Endothelial cell of umbilical vein (primary cell): ENCODE measurements around the gene SUGCT. TPM values are rescaled to one million over a fixed set of nuclear protein-coding genes. Genes with fewer than 3 reads are reported as not detected.

Experiments
- BruUV-seq: library from RNA; stranded (reverse); fragments of 400-500 nt; replicated peaks from 2 replicates; lab custom pipeline; 2021; lab: Mats Ljungman, UMichigan
- CTCF ChIA-PET: fragments of 300-600, 350-600 bp; sonication (Branson Sonifier 250); formaldehyde crosslinking; loops from one replicate; lab custom pipeline; 2021; ENCODE audit warnings: antibody characterized with exemption, inconsistent platforms; lab: Charles Lee
- POLR2A ChIA-PET: fragments of 300-600, 350-600 bp; sonication (Branson Sonifier 250); formaldehyde crosslinking; loops from one replicate; lab custom pipeline; 2021; ENCODE audit warnings: antibody characterized with exemption, inconsistent platforms; lab: Charles Lee
- DNase-seq: peaks from one replicate; pipeline ENCODE4 v3.0.0-alpha.2; 2011; ENCODE audit warnings: low read depth, low spot score
- FAIRE-seq: peaks from 2 replicates; lab custom pipeline; 2011; peaks lifted over from hg19 to GRCh38; lab: Jason Lieb, UNC
- H2AFZ ChIP-seq: 2 replicates; pipeline ENCODE4 v1.6.0; 2012; ENCODE audit warnings: low read depth, low read length, control low read depth, inconsistent platforms
- H3K27ac ChIP-seq: 2 replicates; pipeline ENCODE4 v1.5.1; 2011; ENCODE audit warnings: low read depth, mild to moderate bottlenecking, control low read depth, low read length, moderate library complexity; ENCODE audit not compliant: insufficient read depth
- H3K27me3 ChIP-seq, 2 experiments: 2 replicates each; pipeline versions ENCODE4 v1.6.0 to v1.6.1; 2011; ENCODE audit warnings: low read length in 2 of 2, mixed read lengths in 1 of 2; ENCODE audit not compliant: control insufficient read depth in 2 of 2, insufficient read depth in 2 of 2
- H3K36me3 ChIP-seq, 2 experiments: 2 replicates in 1 of 2; 3 replicates in 1 of 2; pipeline ENCODE4 v1.5.1; 2011; ENCODE audit warnings: low read length in 2 of 2, mild to moderate bottlenecking in 1 of 2, moderate library complexity in 1 of 2; ENCODE audit not compliant: control insufficient read depth in 2 of 2, insufficient read depth in 2 of 2; ENCODE audit errors: extremely low read depth in 1 of 2
- H3K4me1 ChIP-seq: 3 replicates; pipeline ENCODE4 v1.5.1; 2011; ENCODE audit warnings: mild to moderate bottlenecking, low read length; ENCODE audit not compliant: control insufficient read depth, insufficient read depth; ENCODE audit errors: extremely low read depth
- H3K4me2 ChIP-seq: 2 replicates; pipeline ENCODE4 v1.6.1; 2011; ENCODE audit warnings: low read length, control low read depth, mixed read lengths; ENCODE audit not compliant: insufficient read depth
- H3K4me3 ChIP-seq, 3 experiments: fragments of 200-600 bp in 1 of 3; sonication (generic), shearing (Covaris generic) in 1 of 3; replicated peaks in 1 of 3; 2 replicates each; pipeline ENCODE4 v1.5.1; 2011 to 2016; ENCODE audit warnings: control low read depth in 3 of 3, low read length in 3 of 3, mild to moderate bottlenecking in 2 of 3, inconsistent platforms in 1 of 3, low read depth in 1 of 3, moderate library complexity in 1 of 3; ENCODE audit not compliant: insufficient read depth in 1 of 3
- H3K79me2 ChIP-seq: 2 replicates; pipeline ENCODE4 v1.6.0; 2012; ENCODE audit warnings: low read length, inconsistent platforms; ENCODE audit not compliant: control insufficient read depth, insufficient read depth
- H3K9ac ChIP-seq: replicated peaks from 2 replicates; pipeline ENCODE3; 2011; ENCODE audit warnings: low read length, control low read depth; ENCODE audit not compliant: insufficient read depth; ENCODE audit errors: extremely low read depth
- H3K9me1 ChIP-seq: replicated peaks from 3 replicates; pipeline ENCODE4 v1.6.0; 2011; ENCODE audit warnings: mild to moderate bottlenecking, low read length; ENCODE audit not compliant: control insufficient read depth, insufficient read depth; ENCODE audit errors: extremely low read depth
- H3K9me3 ChIP-seq: replicated peaks from 2 replicates; pipeline ENCODE4 v1.5.1; 2012; ENCODE audit warnings: low read length, inconsistent platforms; ENCODE audit not compliant: control insufficient read depth, insufficient read depth
- H4K20me1 ChIP-seq: replicated peaks from 2 replicates; pipeline ENCODE3; 2011; ENCODE audit warnings: mild to moderate bottlenecking, low read length; ENCODE audit not compliant: control insufficient read depth, insufficient read depth; ENCODE audit errors: extremely low read depth
- CTCF ChIP-seq, 2 donors: IDR thresholded peaks; 1 replicate in 1 of 2; 2 replicates in 1 of 2; pipeline ENCODE4 v1.5.1; 2011; ENCODE audit warnings: low read length in 2 of 2, mild to moderate bottlenecking in 2 of 2, moderate library complexity in 2 of 2, control low read depth in 1 of 2, inconsistent platforms in 1 of 2, low read depth in 1 of 2; ENCODE audit not compliant: insufficient read depth in 1 of 2; ENCODE audit errors: extremely low read depth in 1 of 2
- EZH2 ChIP-seq: IDR thresholded peaks from 2 replicates; pipeline ENCODE4 v1.6.1; 2012; ENCODE audit warnings: borderline replicate concordance, low read depth, mild to moderate bottlenecking, moderate library complexity, low read length, inconsistent platforms; ENCODE audit not compliant: severe bottlenecking
- FOS ChIP-seq: IDR thresholded peaks from 2 replicates; pipeline ENCODE4 v1.6.1; 2011; ENCODE audit warnings: mild to moderate bottlenecking, low read length, moderate library complexity, borderline replicate concordance; ENCODE audit not compliant: insufficient read depth
- GATA2 ChIP-seq: IDR thresholded peaks from 2 replicates; pipeline ENCODE4 v1.7.0; 2011; ENCODE audit warnings: low read depth, mild to moderate bottlenecking, moderate library complexity, mixed read lengths, low read length; ENCODE audit not compliant: insufficient read length, insufficient read depth
- JUN ChIP-seq: IDR thresholded peaks from 2 replicates; pipeline ENCODE4 v1.6.1; 2011; ENCODE audit warnings: borderline replicate concordance, low read depth; ENCODE audit not compliant: insufficient read length, insufficient read depth
- MAX ChIP-seq: IDR thresholded peaks from 2 replicates; pipeline ENCODE4 v1.6.1; 2011; ENCODE audit not compliant: insufficient read depth, insufficient read length
- MYC ChIP-seq: IDR thresholded peaks from one replicate; pipeline ENCODE4 v1.6.1; 2011; ENCODE audit warnings: mild to moderate bottlenecking, low read depth, low read length
- POLR2A ChIP-seq: IDR thresholded peaks from 2 replicates; pipeline ENCODE4 v1.6.1; 2012; ENCODE audit warnings: low read depth, mild to moderate bottlenecking, control low read depth, low read length
- POLR2AphosphoS5 ChIP-seq: IDR thresholded peaks from 2 replicates; pipeline ENCODE4 v1.6.1; 2012; ENCODE audit warnings: low read depth, mild to moderate bottlenecking, control low read depth, low read length, moderate library complexity; ENCODE audit not compliant: insufficient read depth
- dilution Hi-C: fragments of 300-500 bp; cut with MboI; formaldehyde crosslinking; loops from one replicate; pipeline ENCODE4 v1.15.0; 2019; ENCODE audit warnings: low sequenced_read_pairs; ENCODE audit not compliant: extremely low pct_ligation_motif_present
- intact Hi-C: fragments of 100-400 bp; cut with micrococcal nuclease; formaldehyde crosslinking; loops from one replicate; pipeline ENCODE4 v1.10.0; 2022
- polyA plus RNA-seq, 4 experiments: library from polyadenylated mRNA; depleted of rRNA in 3 of 4; stranded (reverse) in 3 of 4; unstranded in 1 of 4; fragments of >200 nt; gene quantifications; 2 replicates each; pipeline versions ENCODE4 v1.2.1 to v1.2.3, GENCODE V29; 2011 to 2012; ENCODE audit warnings: missing spikeins in 1 of 4
- total RNA-seq: library from RNA; stranded (reverse); gene quantifications from 2 replicates; pipeline ENCODE4 v1.2.3, GENCODE V29; 2021

SUGCT gene
- total and polyA plus RNA-seq, 2 donors (not counting 3 experiments of a cell fraction or from before 2014, with no cell fraction given) = 1.2 to 1.4 TPM

GRCh38 chr7:40694026-40694809 is 559.4 kb downstream of the SUGCT start:
- Histone ChIP-seq H3K4me1 (no peaks in the 10 kb centered on the region), H3K9me1 (no peaks in the 10 kb centered on the region), H3K4me3 (no peak overlapping the region), H3K27me3 (no peaks in the 10 kb centered on the region), H3K4me2 (no peak overlapping the region), H3K79me2 (no peaks in the 10 kb centered on the region), H4K20me1 (no peaks in the 10 kb centered on the region), H3K36me3 (no peaks in the 10 kb centered on the region), H3K9ac (no peak overlapping the region), H3K9me3 (no peaks in the 10 kb centered on the region), H3K27ac (no peak overlapping the region), H2AFZ (no peak overlapping the region)
- intact Hi-C loops = no loop called here
- no peak for FAIRE-seq
- dilution Hi-C loops = no loop called here
- POLR2A ChIA-PET = no interaction called here
- DNase-seq = no peak
- no peak for TF ChIP-seq POLR2A
- no peak for TF ChIP-seq MYC
- no peak for TF ChIP-seq EZH2
- no peak for TF ChIP-seq POLR2AphosphoS5
- TF ChIP-seq JUN = no peak
- TF ChIP-seq FOS = no peak
- no peak for TF ChIP-seq GATA2
- no peak for TF ChIP-seq MAX
- no peak for TF ChIP-seq CTCF (IDR thresholded peaks at IDR 0.05; ENCODE audit: extremely low read depth in 1 of 2, insufficient read depth in 1 of 2, low read depth in 1 of 2, low read length in 2 of 2)
- CTCF ChIA-PET = interaction anchor here (1.0 to 1.3 kb wide), 2 partner anchors 8 to 78 kb away, joined by 3 read pairs; no protein-coding TSS in a partner anchor
- BruUV-seq = no TSS peak
